ENCODE measurements around the gene HPCAL1. TPM values are rescaled to one million over a fixed set of nuclear protein-coding genes. Genes with fewer than 3 reads are reported as not detected.

The HPCAL1 gene
- total and polyA plus RNA-seq, 2 donors (not counting 3 experiments of a cell fraction or from before 2014, with no cell fraction given) = 56.5 to 77.4 TPM

- no peak overlapping the region for H3K4me3 ChIP-seq (replicated peaks in 1 of 3; ENCODE audit: insufficient read depth in 1 of 3, low read depth in 1 of 3, low read length in 3 of 3)
Observed at GRCh38 chr2:10265329-10266132, 37.2 kb upstream of the HPCAL1 start.

More at GRCh38 chr2:10265329-10266132, 37.2 kb upstream of the HPCAL1 start:
- H3K9me3 ChIP-seq (replicated peaks; ENCODE audit: control insufficient read depth, insufficient read depth, low read length) = no peaks in the 10 kb centered on the region
- no peaks in the 10 kb centered on the region for H4K20me1 ChIP-seq (replicated peaks; ENCODE audit: control insufficient read depth, extremely low read depth, insufficient read depth, low read length)
- no peaks in the 10 kb centered on the region for H3K9me1 ChIP-seq (replicated peaks; ENCODE audit: control insufficient read depth, extremely low read depth, insufficient read depth, low read length)
- FAIRE-seq (no peak), DNase-seq (ENCODE audit: low read depth, low spot score) (no peak)
- no peak overlapping the region for H3K27ac ChIP-seq (ENCODE audit: insufficient read depth, low read depth, low read length)
- TF ChIP-seq GATA2 (IDR thresholded peaks at IDR 0.05; ENCODE audit: insufficient read depth, insufficient read length, low read depth, low read length) (no peak), EZH2 (IDR thresholded peaks at IDR 0.05; ENCODE audit: borderline replicate concordance, low read depth, low read length, severe bottlenecking) (no peak), FOS (IDR thresholded peaks at IDR 0.05; ENCODE audit: borderline replicate concordance, insufficient read depth, low read length) (no peak), MAX (IDR thresholded peaks at IDR 0.05; ENCODE audit: insufficient read depth, insufficient read length) (no peak), POLR2AphosphoS5 (IDR thresholded peaks at IDR 0.05; ENCODE audit: insufficient read depth, low read depth, low read length) (no peak), MYC (IDR thresholded peaks at IDR 0.05; ENCODE audit: low read depth, low read length) (no peak), POLR2A (IDR thresholded peaks at IDR 0.05; ENCODE audit: low read depth, low read length) (no peak), CTCF (IDR thresholded peaks at IDR 0.05; ENCODE audit: extremely low read depth in 1 of 2, insufficient read depth in 1 of 2, low read depth in 1 of 2, low read length in 2 of 2) (no peak)
- no TSS peak for BruUV-seq (replicated peaks)
- no peak overlapping the region for H3K4me2 ChIP-seq (ENCODE audit: insufficient read depth, low read length)
- ChIA-PET CTCF (interaction anchor here (0.6 to 3.0 kb wide), 6 partner anchors 15 to 169 kb away, joined by 3 to 14 read pairs (median 3); partner anchors contain the start of gene HPCAL1), POLR2A (no interaction called here)
- H2AFZ ChIP-seq (ENCODE audit: low read depth, low read length) = no peak overlapping the region
- intact Hi-C loops (cut with micrococcal nuclease) (no loop called here), dilution Hi-C loops (cut with MboI; ENCODE audit: extremely low pct_ligation_motif_present, low sequenced_read_pairs) (no loop called here)
- no peak overlapping the region for H3K9ac ChIP-seq (replicated peaks; ENCODE audit: extremely low read depth, insufficient read depth, low read length)
- peaks cover 0 to 2% of the 10 kb centered on the region in 2 experiments for H3K27me3 ChIP-seq (ENCODE audit: control insufficient read depth in 2 of 2, insufficient read depth in 2 of 2, low read length in 2 of 2)
- no peaks in the 10 kb centered on the region for H3K79me2 ChIP-seq (ENCODE audit: control insufficient read depth, insufficient read depth, low read length)
- H3K36me3 ChIP-seq (ENCODE audit: control insufficient read depth in 2 of 2, extremely low read depth in 1 of 2, insufficient read depth in 2 of 2, low read length in 2 of 2) = no peaks in the 10 kb centered on the region
- no peaks in the 10 kb centered on the region for H3K4me1 ChIP-seq (ENCODE audit: control insufficient read depth, extremely low read depth, insufficient read depth, low read length)

Measured in endothelial cell of umbilical vein (primary cell).